Stimulated activated CD8-positive, alpha-beta memory T cell treated with anti-CD3 and anti-CD28 coated beads, Interleukin-15, amount 100 ng/mL, for 24 hours (primary cell): Measurements from ENCODE around the gene ERI3.

Experiments used
- DNase-seq: peaks from one replicate; pipeline ENCODE4 v3.0.0-alpha.2; 2020; ENCODE audit warnings: low read depth

The ERI3 gene

GRCh38 chr1:44348061-44348485 is 7.0 kb downstream of the ERI3 start:
- no peak for DNase-seq

GRCh38 chr1:44347280-44347679 is 7.8 kb downstream of the ERI3 start:
- DNase-seq: no peak

GRCh38 chr1:44346878-44347277 is 8.2 kb downstream of the ERI3 start:
- no peak for DNase-seq

- DNase-seq: no peak
Observed at GRCh38 chr1:44346184-44346583, 8.9 kb downstream of the ERI3 start.

GRCh38 chr1:44345187-44345775 is 9.8 kb downstream of the ERI3 start:
- DNase-seq: no peak

GRCh38 chr1:44339731-44340130 is 15.3 kb downstream of the ERI3 start:
- DNase-seq: no peak

GRCh38 chr1:44338136-44338535 is 16.9 kb downstream of the ERI3 start:
- DNase-seq: no peak

GRCh38 chr1:44336668-44337067 is 18.4 kb downstream of the ERI3 start:
- no peak for DNase-seq

- DNase-seq: no peak
Observed at GRCh38 chr1:44334968-44335367, 20.1 kb downstream of the ERI3 start.

- DNase-seq: no peak
Observed at GRCh38 chr1:44333376-44333775, 21.7 kb downstream of the ERI3 start.

GRCh38 chr1:44332505-44332904 is 22.6 kb downstream of the ERI3 start:
- DNase-seq: no peak

GRCh38 chr1:44330935-44331334 is 24.1 kb downstream of the ERI3 start:
- DNase-seq: no peak

GRCh38 chr1:44328671-44329416 is 26.2 kb downstream of the ERI3 start:
- no peak for DNase-seq

GRCh38 chr1:44327679-44328491 is 27.2 kb downstream of the ERI3 start:
- DNase-seq: no peak

- DNase-seq: no peak
Observed at GRCh38 chr1:44326821-44327465, 28.1 kb downstream of the ERI3 start.

- DNase-seq: no peak
Observed at GRCh38 chr1:44326024-44326701, 28.9 kb downstream of the ERI3 start.

GRCh38 chr1:44323947-44324346 is 31.1 kb downstream of the ERI3 start:
- no peak for DNase-seq

GRCh38 chr1:44322367-44322766 is 32.7 kb downstream of the ERI3 start:
- DNase-seq: no peak

GRCh38 chr1:44321466-44321865 is 33.6 kb downstream of the ERI3 start:
- DNase-seq: no peak

GRCh38 chr1:44318097-44319088 is 36.7 kb downstream of the ERI3 start:
- no peak for DNase-seq
